Nephron progenitor cell (in vitro differentiated cells): ENCODE data around the gene KHSRP.

ENCODE experiments used
- DNase-seq: peaks from one replicate; pipeline ENCODE4 v3.0.0; 2021
- H3K27ac Mint-ChIP-seq: 2 replicates; pipeline ENCODE4 v1.8.0; 2021; ENCODE audit warnings: mild to moderate bottlenecking, moderate library complexity, mixed read lengths
- H3K27me3 Mint-ChIP-seq: 2 replicates; pipeline ENCODE4 v1.8.0; 2021; ENCODE audit warnings: mild to moderate bottlenecking, low read depth, mixed read lengths; ENCODE audit not compliant: poor library complexity
- H3K36me3 Mint-ChIP-seq: 2 replicates; pipeline ENCODE4 v1.8.0; 2021; ENCODE audit warnings: low read depth, mixed read lengths
- H3K4me1 Mint-ChIP-seq: 2 replicates; pipeline ENCODE4 v1.8.0; 2021; ENCODE audit warnings: mixed read lengths
- H3K4me3 Mint-ChIP-seq: 2 replicates; pipeline ENCODE4 v1.8.0; 2021; ENCODE audit warnings: mild to moderate bottlenecking, moderate library complexity, mixed read lengths
- H3K9me3 Mint-ChIP-seq: 2 replicates; pipeline ENCODE4 v1.8.0; 2021; ENCODE audit warnings: mild to moderate bottlenecking, moderate library complexity, mixed read lengths
- TF ChIP-seq, protein P1 (sequence below): fragments of 200-600 bp; sonication (generic); IDR thresholded peaks from 2 replicates; pipeline ENCODE4 v1.5.0; 2021; ENCODE audit warnings: antibody characterized with exemption

The KHSRP gene

GRCh38 chr19:6424195-6424938 lies at the start of gene KHSRP:
TSS of gene KHSRP (minus strand) at chr19:6424811. CDS start at chr19:6424701, 110 bp downstream.
- Mint-ChIP-seq H3K27ac (peak within 1 kb of the TSS; percentile 98), H3K36me3 (peaks cover 29% of the 10 kb centered on the region), H3K27me3 (peaks cover 10% of the 10 kb centered on the region), H3K9me3 (peaks cover 9% of the 10 kb centered on the region), H3K4me1 (peaks cover 44% of the 10 kb centered on the region), H3K4me3 (peak within 1 kb of the TSS; percentile 95)
- TF ChIP-seq, protein P1, sequence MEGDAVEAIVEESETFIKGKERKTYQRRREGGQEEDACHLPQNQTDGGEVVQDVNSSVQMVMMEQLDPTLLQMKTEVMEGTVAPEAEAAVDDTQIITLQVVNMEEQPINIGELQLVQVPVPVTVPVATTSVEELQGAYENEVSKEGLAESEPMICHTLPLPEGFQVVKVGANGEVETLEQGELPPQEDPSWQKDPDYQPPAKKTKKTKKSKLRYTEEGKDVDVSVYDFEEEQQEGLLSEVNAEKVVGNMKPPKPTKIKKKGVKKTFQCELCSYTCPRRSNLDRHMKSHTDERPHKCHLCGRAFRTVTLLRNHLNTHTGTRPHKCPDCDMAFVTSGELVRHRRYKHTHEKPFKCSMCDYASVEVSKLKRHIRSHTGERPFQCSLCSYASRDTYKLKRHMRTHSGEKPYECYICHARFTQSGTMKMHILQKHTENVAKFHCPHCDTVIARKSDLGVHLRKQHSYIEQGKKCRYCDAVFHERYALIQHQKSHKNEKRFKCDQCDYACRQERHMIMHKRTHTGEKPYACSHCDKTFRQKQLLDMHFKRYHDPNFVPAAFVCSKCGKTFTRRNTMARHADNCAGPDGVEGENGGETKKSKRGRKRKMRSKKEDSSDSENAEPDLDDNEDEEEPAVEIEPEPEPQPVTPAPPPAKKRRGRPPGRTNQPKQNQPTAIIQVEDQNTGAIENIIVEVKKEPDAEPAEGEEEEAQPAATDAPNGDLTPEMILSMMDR, result no peak
- DNase-seq, result peak; percentile 44

- DNase-seq, result no peak
- Mint-ChIP-seq H3K36me3 (no peaks in the 10 kb centered on the region), H3K27ac (no peak overlapping the region), H3K4me3 (no peak overlapping the region), H3K27me3 (peaks cover 57% of the 10 kb centered on the region), H3K4me1 (peaks cover 10% of the 10 kb centered on the region), H3K9me3 (no peaks in the 10 kb centered on the region)
- TF ChIP-seq, protein P1, result no peak
Measured at GRCh38 chr19:6473647-6474046, 49.0 kb upstream of the KHSRP start.

DNA sequence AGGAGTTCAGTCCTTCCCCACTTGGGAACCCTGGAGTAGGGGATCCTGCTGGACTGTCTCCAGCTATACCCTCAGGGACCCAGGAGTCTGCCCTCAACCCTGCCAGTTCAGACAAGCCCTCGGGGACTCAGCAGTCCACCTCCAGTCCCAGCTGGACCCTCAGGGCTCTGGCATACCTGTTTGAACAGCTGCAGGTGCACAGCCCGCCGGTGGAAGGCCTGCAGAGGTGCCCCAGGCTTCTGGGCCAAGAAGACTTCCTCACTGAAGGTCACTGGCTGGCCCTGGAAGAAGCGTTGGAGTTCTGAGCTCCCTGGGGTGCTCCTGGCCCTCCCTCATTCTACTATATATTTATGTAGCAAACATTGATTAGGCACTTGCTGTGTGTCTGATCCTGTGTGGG lies 48.1 kb upstream of the KHSRP start:
- Mint-ChIP-seq H3K27me3 (peaks cover 66% of the 10 kb centered on the region), H3K27ac (no peak overlapping the region), H3K9me3 (no peaks in the 10 kb centered on the region), H3K4me1 (peaks cover 10% of the 10 kb centered on the region), H3K4me3 (no peak overlapping the region), H3K36me3 (no peaks in the 10 kb centered on the region)
- no peak for DNase-seq
- TF ChIP-seq, protein P1, result no peak

GRCh38 chr19:6471076-6471475 lies 46.5 kb upstream of the KHSRP start:
- H3K9me3 Mint-ChIP-seq, result no peaks in the 10 kb centered on the region
- no peak overlapping the region for H3K4me3 Mint-ChIP-seq
- peaks cover 10% of the 10 kb centered on the region for H3K4me1 Mint-ChIP-seq
- peaks cover 69% of the 10 kb centered on the region for H3K27me3 Mint-ChIP-seq
- no peak overlapping the region for H3K27ac Mint-ChIP-seq
- TF ChIP-seq, protein P1, result no peak
- no peaks in the 10 kb centered on the region for H3K36me3 Mint-ChIP-seq
- no peak for DNase-seq

- H3K27ac Mint-ChIP-seq, result no peak overlapping the region
- no peak for DNase-seq
- TF ChIP-seq, protein P1, result no peak
- no peak overlapping the region for H3K4me3 Mint-ChIP-seq
- H3K4me1 Mint-ChIP-seq, result peaks cover 10% of the 10 kb centered on the region
- no peaks in the 10 kb centered on the region for H3K9me3 Mint-ChIP-seq
- no peaks in the 10 kb centered on the region for H3K36me3 Mint-ChIP-seq
- H3K27me3 Mint-ChIP-seq, result peaks cover 69% of the 10 kb centered on the region
Measured at GRCh38 chr19:6470173-6470572, 45.6 kb upstream of the KHSRP start.

DNA sequence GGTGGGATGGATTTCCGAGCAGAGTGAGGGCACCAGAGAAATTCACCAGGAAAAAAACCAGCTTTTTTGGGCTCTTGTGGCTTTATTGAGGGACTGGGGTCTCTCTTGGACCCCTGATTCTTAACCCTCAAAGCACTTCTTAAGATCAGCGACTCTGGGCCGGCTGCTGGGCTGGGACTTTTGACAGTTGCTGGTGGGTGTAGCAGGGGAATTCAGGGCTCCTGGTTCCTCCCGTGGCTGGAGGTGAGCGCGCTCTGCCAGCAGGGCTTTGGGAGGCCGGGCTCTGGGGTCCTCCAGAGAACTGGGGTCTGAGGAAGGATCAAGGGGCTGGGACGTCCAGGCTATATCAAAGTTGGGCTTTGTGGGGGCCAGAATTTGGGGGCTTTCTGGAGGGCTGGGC lies 42.8 kb upstream of the KHSRP start:
- Mint-ChIP-seq H3K4me3 (no peak overlapping the region), H3K27ac (no peak overlapping the region)

More for the DNA sequence above, 42.8 kb upstream of the KHSRP start:
- no peaks in the 10 kb centered on the region for H3K9me3 Mint-ChIP-seq
- H3K36me3 Mint-ChIP-seq, result no peaks in the 10 kb centered on the region
- DNase-seq, result no peak
- TF ChIP-seq, protein P1, result no peak
- H3K4me1 Mint-ChIP-seq, result peaks cover 10% of the 10 kb centered on the region
- H3K27me3 Mint-ChIP-seq, result peaks cover 72% of the 10 kb centered on the region
